ENCODE measurements around the gene RAB40C. TPM values are rescaled to one million over a fixed set of nuclear protein-coding genes. Genes with fewer than 3 reads are reported as not detected.

Gene RAB40C
- total and polyA plus RNA-seq, 5 donors = 10.9 to 13.4 (median 12.4) TPM

GRCh38 chr16:567373-568256 lies 22.3 kb upstream of the RAB40C start:
- Histone ChIP-seq H3K4me1 (ENCODE audit: control insufficient read depth, insufficient read depth, low read length) (no peaks in the 10 kb centered on the region), H3K4me3 (ENCODE audit: low read length) (no peak overlapping the region), H3K27ac (ENCODE audit: low read length) (no peak overlapping the region), H3K9me3 (ENCODE audit: control insufficient read depth, low read length) (no peaks in the 10 kb centered on the region), H3K27me3 (ENCODE audit: control insufficient read depth, insufficient read depth) (no peaks in the 10 kb centered on the region)
- intact Hi-C loops (cut with DNase I) = no loop called here
- WGBS = 91% methylated on average over 35 of the region's 35 CpGs
- DNase-seq (no peak), ATAC-seq (no peak)

- intact Hi-C loops (cut with DNase I) = no loop called here
- no peaks in the 10 kb centered on the region for H3K27me3 ChIP-seq (ENCODE audit: control insufficient read depth, insufficient read depth)
- H3K4me1 ChIP-seq (ENCODE audit: control insufficient read depth, insufficient read depth, low read length) = no peaks in the 10 kb centered on the region
- DNase-seq = no peak
- H3K4me3 ChIP-seq (ENCODE audit: low read length) = peak overlapping the region; percentile 95
- H3K9me3 ChIP-seq (ENCODE audit: control insufficient read depth, low read length) = no peaks in the 10 kb centered on the region
- WGBS = 72% methylated on average over 11 of the region's 11 CpGs
- no peak overlapping the region for H3K27ac ChIP-seq (ENCODE audit: low read length)
- no peak for ATAC-seq
Observed at GRCh38 chr16:568401-569258, 21.2 kb upstream of the RAB40C start.

- ATAC-seq = peak; percentile 54 to 74
- intact Hi-C loops (cut with DNase I) = no loop called here
- peak; percentile 83 to 92 (median 91) for DNase-seq
- peak within 1 kb of the TSS; percentile 62 for H3K27ac ChIP-seq (ENCODE audit: low read length)
- H3K27me3 ChIP-seq (ENCODE audit: control insufficient read depth, insufficient read depth) = no peaks in the 10 kb centered on the region
- WGBS = under 1% methylated on average over 86 of the region's 87 CpGs
- H3K9me3 ChIP-seq (ENCODE audit: control insufficient read depth, low read length) = no peaks in the 10 kb centered on the region
- H3K4me1 ChIP-seq (ENCODE audit: control insufficient read depth, insufficient read depth, low read length) = no peaks in the 10 kb centered on the region
- peak within 1 kb of the TSS; percentile 95 for H3K4me3 ChIP-seq (ENCODE audit: low read length)
Observed at GRCh38 chr16:569445-570254, 20.2 kb upstream of the RAB40C start, which contains the start of gene PIGQ. TSS of gene PIGQ (plus strand) at chr16:569968. CDS start at chr16:574075, 4,107 bp downstream.

- no peak for ATAC-seq
- H3K27me3 ChIP-seq (ENCODE audit: control insufficient read depth, insufficient read depth) = no peaks in the 10 kb centered on the region
- DNase-seq = no peak
- intact Hi-C loops (cut with DNase I) = no loop called here
- 79% methylated on average over 27 of the region's 27 CpGs for WGBS
- H3K27ac ChIP-seq (ENCODE audit: low read length) = no peak overlapping the region
- no peaks in the 10 kb centered on the region for H3K9me3 ChIP-seq (ENCODE audit: control insufficient read depth, low read length)
- no peaks in the 10 kb centered on the region for H3K4me1 ChIP-seq (ENCODE audit: control insufficient read depth, insufficient read depth, low read length)
- H3K4me3 ChIP-seq (ENCODE audit: low read length) = no peak overlapping the region
Observed at GRCh38 chr16:572865-573650, 16.8 kb upstream of the RAB40C start.

- 94% methylated on average over 46 of the region's 46 CpGs for WGBS
- H3K27ac ChIP-seq (ENCODE audit: low read length) = no peak overlapping the region
- no peak for ATAC-seq
- no peaks in the 10 kb centered on the region for H3K27me3 ChIP-seq (ENCODE audit: control insufficient read depth, insufficient read depth)
- H3K9me3 ChIP-seq (ENCODE audit: control insufficient read depth, low read length) = no peaks in the 10 kb centered on the region
- DNase-seq = no peak
- no peak overlapping the region for H3K4me3 ChIP-seq (ENCODE audit: low read length)
- no peaks in the 10 kb centered on the region for H3K4me1 ChIP-seq (ENCODE audit: control insufficient read depth, insufficient read depth, low read length)
- intact Hi-C loops (cut with DNase I) = no loop called here
Observed at GRCh38 chr16:574021-574760, 15.7 kb upstream of the RAB40C start.

- Histone ChIP-seq H3K27me3 (ENCODE audit: control insufficient read depth, insufficient read depth) (no peaks in the 10 kb centered on the region), H3K9me3 (ENCODE audit: control insufficient read depth, low read length) (no peaks in the 10 kb centered on the region), H3K4me3 (ENCODE audit: low read length) (no peak overlapping the region), H3K27ac (ENCODE audit: low read length) (no peak overlapping the region), H3K4me1 (ENCODE audit: control insufficient read depth, insufficient read depth, low read length) (no peaks in the 10 kb centered on the region)
- WGBS = 86% methylated on average over 36 of the region's 36 CpGs
- no peak for ATAC-seq
- DNase-seq = no peak
- intact Hi-C loops (cut with DNase I) = no loop called here
Observed at GRCh38 chr16:575354-576196, 14.3 kb upstream of the RAB40C start.

- intact Hi-C loops (cut with DNase I) = no loop called here
- no peak overlapping the region for H3K27ac ChIP-seq (ENCODE audit: low read length)
- no peak for DNase-seq
- H3K4me3 ChIP-seq (ENCODE audit: low read length) = no peak overlapping the region
- 85% methylated on average over 21 of the region's 21 CpGs for WGBS
- ATAC-seq = no peak
- no peaks in the 10 kb centered on the region for H3K27me3 ChIP-seq (ENCODE audit: control insufficient read depth, insufficient read depth)
- H3K9me3 ChIP-seq (ENCODE audit: control insufficient read depth, low read length) = no peaks in the 10 kb centered on the region
- no peaks in the 10 kb centered on the region for H3K4me1 ChIP-seq (ENCODE audit: control insufficient read depth, insufficient read depth, low read length)
Observed at GRCh38 chr16:576197-576822, 13.6 kb upstream of the RAB40C start.

- DNase-seq = no peak
- no peaks in the 10 kb centered on the region for H3K27me3 ChIP-seq (ENCODE audit: control insufficient read depth, insufficient read depth)
- no peaks in the 10 kb centered on the region for H3K9me3 ChIP-seq (ENCODE audit: control insufficient read depth, low read length)
- intact Hi-C loops (cut with DNase I) = no loop called here
- no peaks in the 10 kb centered on the region for H3K4me1 ChIP-seq (ENCODE audit: control insufficient read depth, insufficient read depth, low read length)
- WGBS = 78% methylated on average over 8 of the region's 8 CpGs
- ATAC-seq = no peak
- H3K27ac ChIP-seq (ENCODE audit: low read length) = no peak overlapping the region
- no peak overlapping the region for H3K4me3 ChIP-seq (ENCODE audit: low read length)
Observed at GRCh38 chr16:576823-577201, 13.1 kb upstream of the RAB40C start.

GRCh38 chr16:577796-578195 lies 12.1 kb upstream of the RAB40C start:
- H3K27me3 ChIP-seq (ENCODE audit: control insufficient read depth, insufficient read depth) = no peaks in the 10 kb centered on the region
- intact Hi-C loops (cut with DNase I) = no loop called here
- H3K4me1 ChIP-seq (ENCODE audit: control insufficient read depth, insufficient read depth, low read length) = no peaks in the 10 kb centered on the region
- H3K9me3 ChIP-seq (ENCODE audit: control insufficient read depth, low read length) = no peaks in the 10 kb centered on the region
- H3K4me3 ChIP-seq (ENCODE audit: low read length) = no peak overlapping the region
- no peak overlapping the region for H3K27ac ChIP-seq (ENCODE audit: low read length)
- whole genome bisulfite sequencing = 91% methylated on average over 13 of the region's 13 CpGs
- DNase-seq = no peak
- no peak for ATAC-seq

Data from right cardiac atrium (tissue), 5 donors.